ENCODE measurements around the gene LRRC37A3. TPM values are rescaled to one million over a fixed set of nuclear protein-coding genes. Genes with fewer than 3 reads are reported as not detected.
"Not testable (repeated sequence)": the region's sequence is repeated elsewhere in the genome, so short reads cannot be mapped to it uniquely, and the experiment has no call there.

Gene LRRC37A3
- polyA plus RNA-seq, 1 of the 3 experiments (the other 2 are of a cell fraction), result 10.4 TPM

- Histone ChIP-seq H3F3A (replicated peaks; ENCODE audit: insufficient read depth) (peaks cover 22% of the 10 kb centered on the region), H3K9ac (peak overlapping the region; percentile 27; the same call in 1 of the 2 replicates), H3K36me3 (replicated peaks in 1 of 2; ENCODE audit: control insufficient read depth in 1 of 2, insufficient read depth in 2 of 2, low read length in 1 of 2) (peaks cover 7 to 15% of the 10 kb centered on the region in 2 experiments), H3K4me3 (ENCODE audit: low read depth in 2 of 2, low read length in 1 of 2) (peak overlapping the region; percentile 39 to 43), H3K27ac (ENCODE audit: low read depth in 2 of 2, low read length in 1 of 2) (peak overlapping the region; percentile 49 to 78), H3K4me2 (peak overlapping the region; percentile 65), H2AFZ (ENCODE audit: low read depth) (peak overlapping the region; percentile 83), H3K4me1 (ENCODE audit: control insufficient read depth in 1 of 2, insufficient read depth in 2 of 2, low read depth in 1 of 2, low read length in 1 of 2) (peaks cover 9 to 13% of the 10 kb centered on the region in 2 experiments; a peak in 3 of 4 replicates)
- H3K79me2 ChIP-seq (ENCODE audit: insufficient read depth); H3K27me3 ChIP-seq (ENCODE audit: insufficient read depth); H3K9me2 ChIP-seq; H4K20me1 ChIP-seq (ENCODE audit: insufficient read depth); POLR2A ChIA-PET; H3K9me3 ChIP-seq: not testable (repeated sequence)
- under 1% methylated on average over 18 of the region's 35 CpGs for WGBS (ENCODE audit: low lambda C conversion rate)
- TF ChIP-seq TAF1 (IDR thresholded peaks at IDR 0.05; ENCODE audit: borderline replicate concordance, low read depth, low read length) (0 out of 2 replicates have a peak, but pooled peaks have one; percentile 23), NFIC (IDR thresholded peaks at IDR 0.05; ENCODE audit: borderline replicate concordance) (peak; percentile 13; the same call in 1 of the 2 replicates), MXI1 (IDR thresholded peaks at IDR 0.05; ENCODE audit: low read depth, low read length) (peak; percentile 62; the same call in 1 of the 2 replicates), REST (IDR thresholded peaks at IDR 0.05; ENCODE audit: low read depth, low read length) (0 out of 2 replicates have a peak, but pooled peaks have one; percentile 12), GABPA (IDR thresholded peaks at IDR 0.05; ENCODE audit: low read depth) (0 out of 2 replicates have a peak, but pooled peaks have one; percentile 26), RAD21 (IDR thresholded peaks at IDR 0.05; ENCODE audit: low read length) (peak; percentile 27; the same call in 1 of the 2 replicates), FOSL2 (IDR thresholded peaks at IDR 0.05; ENCODE audit: borderline replicate concordance, low read depth) (0 out of 2 replicates have a peak, but pooled peaks have one; percentile 1), CHD2 (IDR thresholded peaks at IDR 0.05; ENCODE audit: low read length, partially characterized antibody) (peak; percentile 4)
- TF ChIP-seq, protein P1, sequence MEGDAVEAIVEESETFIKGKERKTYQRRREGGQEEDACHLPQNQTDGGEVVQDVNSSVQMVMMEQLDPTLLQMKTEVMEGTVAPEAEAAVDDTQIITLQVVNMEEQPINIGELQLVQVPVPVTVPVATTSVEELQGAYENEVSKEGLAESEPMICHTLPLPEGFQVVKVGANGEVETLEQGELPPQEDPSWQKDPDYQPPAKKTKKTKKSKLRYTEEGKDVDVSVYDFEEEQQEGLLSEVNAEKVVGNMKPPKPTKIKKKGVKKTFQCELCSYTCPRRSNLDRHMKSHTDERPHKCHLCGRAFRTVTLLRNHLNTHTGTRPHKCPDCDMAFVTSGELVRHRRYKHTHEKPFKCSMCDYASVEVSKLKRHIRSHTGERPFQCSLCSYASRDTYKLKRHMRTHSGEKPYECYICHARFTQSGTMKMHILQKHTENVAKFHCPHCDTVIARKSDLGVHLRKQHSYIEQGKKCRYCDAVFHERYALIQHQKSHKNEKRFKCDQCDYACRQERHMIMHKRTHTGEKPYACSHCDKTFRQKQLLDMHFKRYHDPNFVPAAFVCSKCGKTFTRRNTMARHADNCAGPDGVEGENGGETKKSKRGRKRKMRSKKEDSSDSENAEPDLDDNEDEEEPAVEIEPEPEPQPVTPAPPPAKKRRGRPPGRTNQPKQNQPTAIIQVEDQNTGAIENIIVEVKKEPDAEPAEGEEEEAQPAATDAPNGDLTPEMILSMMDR (IDR thresholded peaks at IDR 0.05), result peak; percentile 53
- TF ChIP-seq, protein P2, sequence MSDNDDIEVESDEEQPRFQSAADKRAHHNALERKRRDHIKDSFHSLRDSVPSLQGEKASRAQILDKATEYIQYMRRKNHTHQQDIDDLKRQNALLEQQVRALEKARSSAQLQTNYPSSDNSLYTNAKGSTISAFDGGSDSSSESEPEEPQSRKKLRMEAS (IDR thresholded peaks at IDR 0.05; ENCODE audit: low read depth), result peak; percentile 84
- DNase-seq, result peak; percentile 82
- CTCF ChIA-PET, result interaction anchor here (0.9 to 6.9 kb wide), 8 partner anchors 9 to 547 kb away, joined by 3 to 59 read pairs (median 6); partner anchors contain the start of genes LRRC37A3 and RGS9
Observed at GRCh38 chr17:64965873-64966287, 46.6 kb upstream of the LRRC37A3 start.

DNA sequence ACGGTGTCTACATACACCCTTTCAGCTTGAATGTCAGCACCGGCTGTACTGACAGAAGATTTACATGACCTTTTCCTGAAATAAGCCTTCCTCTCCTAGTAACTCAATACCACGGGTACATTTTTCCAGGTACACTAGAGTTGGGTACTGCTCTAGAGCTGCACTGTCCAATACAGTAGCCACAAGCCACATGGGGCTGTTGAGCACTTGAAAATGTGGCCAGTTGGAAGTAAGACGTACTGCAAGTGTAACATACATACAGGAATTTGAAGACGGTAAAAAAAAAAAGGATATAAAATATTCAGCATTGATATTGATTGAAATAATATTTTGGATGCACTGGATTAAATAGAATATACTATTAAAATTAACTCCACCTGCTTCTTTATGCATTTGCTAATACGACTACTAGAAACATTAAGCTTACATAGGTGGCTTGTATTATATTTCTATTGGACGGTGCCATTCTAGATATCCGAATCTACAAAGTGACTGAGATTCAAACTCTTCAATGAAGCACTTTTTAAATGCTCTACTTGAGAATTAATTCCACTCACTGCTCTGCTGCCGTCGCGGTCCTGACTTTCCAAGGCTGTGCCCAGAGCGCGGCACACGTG lies 46.1 kb upstream of the LRRC37A3 start:
- DNase-seq; H3K27me3 ChIP-seq (ENCODE audit: insufficient read depth); H3K79me2 ChIP-seq (ENCODE audit: insufficient read depth); H3K9me2 ChIP-seq; H3K9me3 ChIP-seq; H4K20me1 ChIP-seq (ENCODE audit: insufficient read depth); POLR2A ChIA-PET: not testable (repeated sequence)
- H3K4me1 ChIP-seq (ENCODE audit: control insufficient read depth in 1 of 2, insufficient read depth in 2 of 2, low read depth in 1 of 2, low read length in 1 of 2), result peaks cover 9 to 13% of the 10 kb centered on the region in 2 experiments; a peak in 3 of 4 replicates
- CTCF ChIA-PET, result interaction anchor here (1.1 to 6.9 kb wide), 7 partner anchors 10 to 547 kb away, joined by 4 to 59 read pairs (median 6); partner anchors contain the start of gene RGS9
- H3K4me3 ChIP-seq (ENCODE audit: low read depth in 2 of 2, low read length in 1 of 2), result peak overlapping the region; percentile 39 to 43
- peak overlapping the region; percentile 27; the same call in 1 of the 2 replicates for H3K9ac ChIP-seq
- 75% methylated on average over 12 of the region's 14 CpGs for WGBS (ENCODE audit: low lambda C conversion rate)
- peaks cover 3 to 10% of the 10 kb centered on the region in 2 experiments for H3K36me3 ChIP-seq (replicated peaks in 1 of 2; ENCODE audit: control insufficient read depth in 1 of 2, insufficient read depth in 2 of 2, low read length in 1 of 2)
- peak overlapping the region; percentile 65 for H3K4me2 ChIP-seq
- peak overlapping the region; percentile 83 for H2AFZ ChIP-seq (ENCODE audit: low read depth)
- H3F3A ChIP-seq (replicated peaks; ENCODE audit: insufficient read depth), result peaks cover 25% of the 10 kb centered on the region
- H3K27ac ChIP-seq (ENCODE audit: low read depth in 2 of 2, low read length in 1 of 2), result peak overlapping the region in 1 of 2 experiments; percentile 49; a peak in 2 of 4 replicates

Data from SK-N-SH (cell line).